ENCODE measurements around the gene DARS1. TPM values are rescaled to one million over a fixed set of nuclear protein-coding genes. Genes with fewer than 3 reads are reported as not detected.
A peak's percentile ranks its signal among the peaks of the same experiment; 100 is the strongest.

DARS1 gene
- total RNA-seq, 2 donors from 2014 or later, result 54.9 to 57.2 TPM

- DNase-seq (ENCODE audit: low spot score), result peak; percentile 26
- 31% methylated on average over 3 of the region's 3 CpGs for WGBS
- peak in 3 of 4 experiments; percentile 57 to 63 (median 62) for TF ChIP-seq CTCF (IDR thresholded peaks at IDR 0.05)
- no peak for TF ChIP-seq POLR2AphosphoS5 (IDR thresholded peaks at IDR 0.05)
- no peak overlapping the region for H3K27ac ChIP-seq
- no peaks in the 10 kb centered on the region for H3K9me3 ChIP-seq
- no peaks in the 10 kb centered on the region for H3K36me3 ChIP-seq
- no peaks in the 10 kb centered on the region for H3K27me3 ChIP-seq (replicated peaks; ENCODE audit: insufficient read depth)
- H3K4me3 ChIP-seq, result no peak overlapping the region
- H3K4me1 ChIP-seq (replicated peaks), result no peaks in the 10 kb centered on the region
- intact Hi-C loops (cut with DNase I), result no loop called here
Measured at GRCh38 chr2:135916207-135916606, 69.2 kb downstream of the DARS1 start.

GRCh38 chr2:135914485-135914884, 70.9 kb downstream of the DARS1 start:
- H3K27me3 ChIP-seq (replicated peaks; ENCODE audit: insufficient read depth), result no peaks in the 10 kb centered on the region
- WGBS, result 66% methylated on average over 3 of the region's 3 CpGs
- no peak for TF ChIP-seq POLR2AphosphoS5 (IDR thresholded peaks at IDR 0.05)
- no peak for TF ChIP-seq CTCF (IDR thresholded peaks at IDR 0.05)
- no peak for TF ChIP-seq POLR2A (IDR thresholded peaks at IDR 0.05)
- H3K36me3 ChIP-seq, result no peaks in the 10 kb centered on the region
- DNase-seq (ENCODE audit: low spot score), result no peak
- no peak overlapping the region for H3K27ac ChIP-seq
- intact Hi-C loops (cut with DNase I), result loop anchor here (2.0 kb wide), 1 partner anchor 470 kb away; no protein-coding TSS in a partner anchor
- no peak overlapping the region for H3K4me3 ChIP-seq
- no peaks in the 10 kb centered on the region for H3K9me3 ChIP-seq
- H3K4me1 ChIP-seq (replicated peaks), result no peaks in the 10 kb centered on the region

GRCh38 chr2:135913727-135914365, 71.6 kb downstream of the DARS1 start:
- Histone ChIP-seq H3K9me3 (no peaks in the 10 kb centered on the region), H3K4me1 (replicated peaks) (no peaks in the 10 kb centered on the region), H3K27ac (no peak overlapping the region), H3K4me3 (no peak overlapping the region), H3K36me3 (no peaks in the 10 kb centered on the region), H3K27me3 (replicated peaks; ENCODE audit: insufficient read depth) (no peaks in the 10 kb centered on the region)
- TF ChIP-seq CTCF (IDR thresholded peaks at IDR 0.05) (peak; percentile 34 to 72 (median 68)), POLR2AphosphoS5 (IDR thresholded peaks at IDR 0.05) (no peak), POLR2A (IDR thresholded peaks at IDR 0.05) (no peak)
- 82% methylated on average over 5 of the region's 5 CpGs for WGBS
- intact Hi-C loops (cut with DNase I), result loop anchor here (2.0 kb wide), 2 partner anchors 465 to 471 kb away; no protein-coding TSS in a partner anchor
- DNase-seq (ENCODE audit: low spot score), result no peak

GRCh38 chr2:135909976-135910375, 75.5 kb downstream of the DARS1 start:
- DNase-seq (ENCODE audit: low spot score), result no peak

More at GRCh38 chr2:135909976-135910375, 75.5 kb downstream of the DARS1 start:
- H3K4me1 ChIP-seq (replicated peaks), result no peaks in the 10 kb centered on the region
- intact Hi-C loops (cut with DNase I), result no loop called here
- no peaks in the 10 kb centered on the region for H3K27me3 ChIP-seq (replicated peaks; ENCODE audit: insufficient read depth)
- no peak overlapping the region for H3K27ac ChIP-seq
- no peak for TF ChIP-seq CTCF (IDR thresholded peaks at IDR 0.05)
- no peak for TF ChIP-seq POLR2A (IDR thresholded peaks at IDR 0.05)
- TF ChIP-seq POLR2AphosphoS5 (IDR thresholded peaks at IDR 0.05), result no peak
- H3K9me3 ChIP-seq, result no peaks in the 10 kb centered on the region
- no peak overlapping the region for H3K4me3 ChIP-seq
- H3K36me3 ChIP-seq, result no peaks in the 10 kb centered on the region
